HG03159 (cell line): ENCODE results near the gene ACER1.
"Not testable (repeated sequence)": the region's sequence is repeated elsewhere in the genome, so short reads cannot be mapped to it uniquely, and the experiment has no call there.

Experiments
- ATAC-seq: cut with Tn5 transposase; IDR thresholded peaks from one replicate; pipeline ENCODE4 v1.9.1; 2021; ENCODE audit warnings: mild to moderate bottlenecking, moderate library complexity; ENCODE audit not compliant: unreplicated experiment

Gene ACER1

DNA sequence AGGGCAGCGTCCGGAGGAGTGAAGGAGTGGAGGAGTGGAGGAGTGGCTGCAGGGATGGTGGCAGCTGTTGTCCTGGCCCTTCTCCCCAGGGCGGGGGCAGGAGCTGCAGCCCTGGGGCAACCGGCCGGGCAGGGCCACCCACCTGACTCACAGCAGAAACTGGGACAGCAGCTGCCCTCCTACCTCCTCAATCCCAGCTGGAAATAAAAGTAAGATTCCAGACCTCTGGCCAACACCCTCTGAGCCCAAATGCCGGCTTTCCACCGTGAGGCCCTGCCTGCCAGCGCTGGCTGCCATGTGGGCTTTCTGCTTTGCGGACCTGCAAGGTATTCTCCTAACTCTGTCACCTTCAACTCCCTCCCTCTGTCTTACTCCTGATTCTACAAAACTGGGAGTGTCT lies 24.6 kb upstream of the ACER1 start:
- no peak for ATAC-seq

DNA sequence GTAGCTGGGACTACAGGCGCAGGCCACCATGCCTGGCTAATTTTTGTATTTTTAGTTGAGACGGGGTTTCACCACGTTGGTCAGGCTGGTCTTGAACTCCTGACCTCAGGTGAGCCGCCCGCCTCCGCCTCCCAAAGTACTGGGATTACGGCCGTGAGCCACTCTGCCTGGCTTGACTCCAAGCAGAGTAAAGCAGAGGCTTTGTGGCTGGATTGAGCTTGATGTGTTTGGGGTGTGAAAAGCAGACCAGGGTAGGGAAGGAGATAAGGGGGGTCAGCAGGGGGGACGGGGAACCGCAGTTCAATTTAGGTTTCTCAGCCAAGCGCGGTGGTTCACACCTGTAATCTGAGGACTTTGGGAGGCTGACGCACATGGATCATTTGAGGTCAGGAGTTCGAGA lies 23.8 kb upstream of the ACER1 start:
- ATAC-seq: no peak

- ATAC-seq: not testable (repeated sequence)
Observed at GRCh38 chr19:6355321-6356040, 22.1 kb upstream of the ACER1 start.

DNA sequence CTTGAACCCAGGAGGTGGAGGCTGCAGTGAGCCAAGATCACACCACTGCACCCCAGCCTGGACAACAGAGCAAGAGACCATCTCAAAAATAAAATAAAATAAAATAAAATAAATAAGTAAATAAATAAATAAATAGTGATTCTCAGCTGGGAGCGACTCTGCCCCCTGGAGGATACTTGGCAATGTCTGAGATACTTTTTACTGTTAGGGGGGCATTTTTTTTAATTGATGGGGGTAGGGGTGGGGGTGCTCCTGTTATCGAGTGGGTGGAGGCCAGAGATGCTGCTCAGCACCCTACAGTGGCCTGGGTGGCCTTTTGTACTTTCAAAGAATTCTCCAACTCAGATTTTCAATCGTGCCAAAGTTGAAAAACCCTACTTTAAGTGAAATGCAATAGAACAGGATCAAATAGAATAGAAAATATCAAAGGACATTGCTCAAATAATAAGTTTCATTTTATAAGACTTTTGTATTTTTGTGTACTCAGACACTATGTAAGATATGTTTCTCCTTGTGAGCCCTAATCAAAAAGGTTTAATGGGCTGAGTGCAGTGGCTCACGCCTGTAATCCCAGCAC lies 20.8 kb upstream of the ACER1 start:
- no peak for ATAC-seq

DNA sequence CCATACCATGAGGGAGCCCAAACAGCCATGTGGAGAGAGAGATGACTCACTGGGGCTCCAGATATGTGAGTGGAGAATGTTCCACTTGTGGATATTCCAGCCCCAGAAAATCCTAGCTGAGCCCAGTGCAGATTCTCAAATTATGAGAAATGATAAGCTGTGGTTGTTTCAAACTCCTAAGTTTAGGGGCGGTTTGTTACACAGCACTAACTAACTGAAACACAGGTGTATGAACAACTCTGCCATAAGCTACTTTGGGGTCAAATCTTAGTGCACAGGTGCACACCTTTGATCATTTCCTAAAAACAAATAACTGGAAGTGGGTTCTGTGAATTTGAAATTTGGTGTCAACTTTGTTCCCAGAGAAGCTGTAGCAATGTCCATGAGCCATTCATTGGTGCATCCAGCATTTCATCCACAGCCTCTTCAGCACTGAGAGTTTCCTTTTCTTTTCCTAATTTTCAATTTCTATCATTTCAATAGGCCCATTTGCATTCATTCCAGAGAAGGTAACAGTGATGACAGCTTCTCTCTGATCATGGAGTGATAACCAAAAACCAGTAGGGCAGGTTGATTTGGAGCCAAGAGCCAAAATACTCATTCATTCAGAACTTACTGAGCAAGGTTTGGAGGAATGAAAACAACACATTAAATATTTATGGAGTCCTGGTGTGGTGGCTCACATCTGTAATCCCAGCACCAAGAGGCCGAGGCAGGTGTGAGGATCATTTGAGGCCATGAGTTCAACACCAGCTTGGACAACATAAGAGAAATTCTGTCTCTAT lies 19.2 kb upstream of the ACER1 start:
- no peak for ATAC-seq

DNA sequence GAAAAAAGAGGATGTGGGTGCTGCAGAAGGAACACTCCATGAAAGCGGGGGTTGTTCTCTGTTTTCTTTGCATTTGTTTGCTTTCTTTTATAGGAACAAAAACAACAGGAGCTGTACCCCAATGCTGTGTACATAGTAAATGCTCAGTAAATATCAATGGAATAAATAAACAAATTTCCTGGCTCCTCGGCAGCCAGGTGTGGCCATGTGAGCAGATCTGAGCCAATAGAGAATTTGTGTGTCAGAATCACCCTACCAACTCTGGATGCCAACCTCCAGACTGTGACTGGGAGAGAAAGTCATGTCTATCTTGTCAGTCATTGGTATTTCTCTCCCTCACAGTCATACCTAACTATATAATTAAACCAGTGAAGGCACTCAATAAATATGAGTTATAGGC lies 17.3 kb upstream of the ACER1 start:
- no peak for ATAC-seq

- not testable (repeated sequence) for ATAC-seq
Observed at GRCh38 chr19:6349271-6349670, 15.9 kb upstream of the ACER1 start.

DNA sequence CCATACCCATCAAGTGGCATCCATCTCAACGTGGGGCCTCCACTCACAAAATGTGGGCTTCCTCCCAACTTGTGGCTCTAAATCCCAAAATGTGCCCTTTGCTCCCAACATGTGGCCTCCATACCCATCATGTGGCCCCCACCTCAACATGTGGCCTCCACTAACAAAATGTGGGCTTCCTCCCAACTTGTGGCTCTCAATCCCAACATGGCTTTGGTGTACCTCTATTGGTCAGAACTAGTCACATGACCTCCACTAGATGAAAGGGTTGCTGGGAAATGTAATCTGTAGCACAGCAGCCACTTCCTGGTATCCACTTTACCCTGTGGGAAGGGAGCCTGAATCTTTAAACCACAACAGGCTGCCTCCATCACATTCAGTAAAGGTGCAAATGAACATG lies 10.1 kb upstream of the ACER1 start:
- no peak for ATAC-seq

- no peak for ATAC-seq
Observed at GRCh38 chr19:6340493-6341201, 7.2 kb upstream of the ACER1 start.

DNA sequence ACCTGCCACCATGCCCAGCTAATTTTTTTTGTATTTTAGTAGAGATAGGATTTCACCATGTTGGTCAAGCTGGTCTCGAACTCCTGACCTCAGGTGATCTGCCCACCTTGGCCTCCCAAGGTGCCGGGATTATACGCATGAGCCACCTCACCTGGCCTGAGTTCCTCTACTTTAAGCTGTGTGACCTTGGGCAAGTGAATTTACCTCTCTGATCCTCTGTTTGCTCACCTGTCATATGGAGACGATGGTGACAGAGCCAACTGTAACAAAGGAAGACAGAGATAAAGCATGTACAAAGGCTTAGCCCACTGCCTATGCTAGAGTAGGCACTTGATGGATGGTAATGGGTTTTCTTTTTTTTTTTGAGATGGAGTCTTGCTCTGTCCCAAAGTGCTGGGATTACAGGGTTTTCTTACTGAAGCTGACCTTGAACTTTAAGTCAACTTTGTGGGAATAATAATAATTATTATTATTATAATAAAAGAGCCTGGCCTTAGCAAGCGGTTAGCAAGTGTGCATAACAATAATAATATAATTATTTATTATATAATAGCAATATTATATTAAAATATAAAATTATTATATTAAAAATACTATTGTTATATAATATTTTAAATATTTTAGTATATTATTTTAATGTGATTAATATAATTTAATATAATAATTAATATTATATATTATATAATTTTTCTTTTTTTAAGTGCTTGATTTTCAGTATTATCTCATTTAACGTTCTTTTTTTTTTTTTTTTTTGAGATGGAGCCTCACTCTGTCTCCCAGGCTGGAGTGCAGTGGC lies 1.3 kb upstream of the ACER1 start:
- no peak for ATAC-seq

DNA sequence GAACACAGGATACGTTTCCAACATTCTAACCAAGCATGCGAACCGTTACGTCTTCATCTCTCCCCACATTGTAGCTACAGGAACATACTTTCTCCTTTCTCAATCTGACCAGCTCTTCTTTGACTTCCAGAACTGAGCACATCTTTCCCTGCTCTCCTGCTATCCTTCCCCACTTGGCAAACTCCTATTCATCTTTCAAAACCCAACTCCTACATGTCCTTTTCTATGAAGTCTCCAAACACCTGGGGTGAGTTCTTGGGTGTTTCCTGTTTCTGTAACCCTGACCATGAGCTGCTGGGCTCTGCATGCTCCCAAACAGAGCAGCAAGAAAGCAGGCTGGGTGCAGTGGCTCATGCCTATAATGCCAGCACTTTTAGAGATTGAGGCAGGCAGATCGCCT lies 6.6 kb downstream of the ACER1 start:
- ATAC-seq: no peak

DNA sequence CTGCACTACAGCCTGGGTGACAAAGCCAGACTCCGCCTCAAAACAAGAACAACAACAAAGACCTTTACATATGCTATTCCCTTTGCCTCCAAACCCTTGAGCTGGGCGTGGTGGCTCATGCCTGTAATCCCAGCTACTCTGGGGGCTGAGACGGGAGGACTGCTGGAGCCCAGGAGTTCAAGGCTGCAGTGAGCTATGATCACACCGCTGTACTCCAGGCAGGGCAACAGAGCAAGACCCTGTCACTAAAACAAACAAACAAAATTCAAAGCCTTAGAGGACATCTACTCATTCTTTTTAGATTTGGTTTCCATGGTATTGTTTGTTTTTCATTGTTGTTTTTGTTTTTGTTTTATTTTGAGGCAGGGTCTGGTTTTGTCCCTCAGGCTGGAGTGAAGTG lies 7.8 kb downstream of the ACER1 start:
- no peak for ATAC-seq

GRCh38 chr19:6324757-6325156 lies 8.7 kb downstream of the ACER1 start:
- ATAC-seq: no peak

DNA sequence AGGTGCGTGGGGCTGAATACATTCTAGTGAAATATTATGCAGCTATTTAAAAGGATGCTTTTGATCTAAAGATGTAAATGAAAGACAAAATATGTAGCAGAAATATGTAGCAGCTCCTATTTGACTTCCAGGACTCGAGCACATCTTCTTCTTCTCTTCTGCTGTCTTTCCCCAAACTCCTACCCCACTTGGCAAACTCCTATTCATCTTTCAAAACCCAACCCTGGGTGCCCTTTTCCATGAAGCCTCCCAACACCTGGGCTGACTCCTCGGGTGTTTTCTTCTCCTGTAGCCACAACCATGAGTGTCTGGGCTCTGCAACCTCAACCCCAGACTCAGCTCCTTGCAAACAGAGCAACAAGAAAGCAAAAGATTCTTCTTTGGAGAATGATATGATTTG lies 11.1 kb downstream of the ACER1 start:
- no peak for ATAC-seq

DNA sequence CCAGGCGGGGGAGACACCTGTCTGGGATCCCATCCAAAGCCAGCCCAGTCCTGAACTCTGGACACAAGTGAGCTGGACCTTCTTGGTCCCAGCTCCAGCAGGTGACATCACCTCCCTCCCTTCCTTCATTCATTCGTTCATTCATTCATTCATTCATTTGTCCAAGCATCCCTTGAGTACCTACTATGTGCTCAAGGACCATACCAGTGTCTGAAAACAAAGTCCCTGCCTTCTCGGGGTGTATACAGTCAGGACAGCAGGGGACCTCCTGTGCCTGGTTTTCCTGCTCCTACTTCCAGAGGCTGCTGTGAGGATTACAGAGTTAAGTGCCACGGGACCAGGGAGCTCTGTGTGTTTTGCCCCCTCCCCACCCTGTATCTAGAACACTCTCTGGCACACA lies 14.0 kb downstream of the ACER1 start:
- ATAC-seq: no peak

DNA sequence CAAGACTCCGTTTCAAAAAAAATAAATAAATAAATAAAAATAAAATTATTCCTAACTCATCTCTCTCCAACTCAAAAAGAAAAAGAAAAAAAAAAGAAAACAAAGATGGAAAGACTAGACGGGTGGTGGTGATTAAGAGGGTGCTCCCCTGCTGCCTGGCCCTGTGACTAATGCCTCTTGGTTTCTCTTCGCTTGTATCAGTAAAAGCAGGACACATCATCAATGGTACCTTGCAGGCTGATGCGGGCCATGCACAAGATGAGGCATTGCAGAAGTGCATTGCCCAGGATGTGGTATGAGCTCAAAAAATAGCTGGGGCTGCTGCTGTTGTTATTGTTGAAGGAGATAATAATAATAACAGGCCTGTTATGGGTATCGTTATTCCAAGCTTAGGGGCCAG lies 14.6 kb downstream of the ACER1 start:
- no peak for ATAC-seq

- ATAC-seq: not testable (repeated sequence)
Observed at GRCh38 chr19:6315646-6316045, 17.8 kb downstream of the ACER1 start.

DNA sequence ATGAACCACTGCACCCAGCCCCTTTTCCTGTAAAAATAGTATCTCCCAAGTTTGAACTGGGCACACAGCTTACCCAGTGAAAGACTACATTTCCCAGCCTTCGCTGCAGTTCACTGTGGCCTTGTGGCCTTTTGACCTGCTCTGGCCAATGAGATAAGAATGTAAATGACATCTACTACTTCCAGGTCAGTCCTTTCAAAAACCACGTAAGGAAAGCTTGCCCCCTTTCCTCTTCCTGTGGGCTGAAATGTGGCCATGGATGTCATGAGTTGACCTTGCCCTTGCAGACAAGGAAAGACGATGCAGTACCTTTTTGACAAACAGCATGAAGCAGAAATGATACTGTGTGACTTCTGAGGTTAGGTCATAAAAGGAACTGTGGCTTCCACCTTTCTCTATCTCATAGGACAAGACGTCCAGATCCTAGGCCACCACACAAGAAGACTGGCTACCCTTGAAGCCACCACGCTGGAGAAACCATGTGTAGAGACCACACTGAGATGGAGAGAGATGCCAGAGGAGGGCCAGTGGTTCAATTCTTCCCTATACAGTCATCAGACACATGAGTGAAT lies 19.9 kb downstream of the ACER1 start:
- no peak for ATAC-seq

DNA sequence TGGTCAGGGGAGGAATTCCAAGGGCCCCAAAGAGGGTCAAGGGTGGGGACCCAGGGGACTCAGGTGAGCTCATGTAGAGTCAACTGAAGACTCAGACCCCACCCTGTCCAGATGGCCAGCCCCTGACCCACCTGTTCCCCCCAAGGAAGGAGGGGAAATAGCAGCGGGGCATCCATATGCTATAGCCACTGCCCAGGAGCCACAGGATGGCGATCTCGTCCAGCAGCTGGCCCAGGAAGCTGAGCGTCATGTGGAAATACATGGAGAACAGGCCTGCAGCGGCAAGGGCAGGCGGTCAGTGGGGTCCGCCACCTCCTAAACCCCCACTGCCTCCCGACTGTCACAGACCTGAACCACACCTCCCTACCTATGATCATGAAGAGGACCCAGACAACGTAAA lies 21.4 kb downstream of the ACER1 start:
- no peak for ATAC-seq

- no peak for ATAC-seq
Observed at GRCh38 chr19:6298413-6298812, 35.0 kb downstream of the ACER1 start.
